GM21381 (cell line): ENCODE measurements around the gene AMFR.
A peak's percentile ranks its signal among the peaks of the same experiment; 100 is the strongest.

Experiments used
- ATAC-seq: cut with Tn5 transposase; IDR thresholded peaks from one replicate; pipeline ENCODE4 v1.9.1; 2021; ENCODE audit warnings: mild to moderate bottlenecking, moderate library complexity; ENCODE audit not compliant: unreplicated experiment

The AMFR gene

DNA sequence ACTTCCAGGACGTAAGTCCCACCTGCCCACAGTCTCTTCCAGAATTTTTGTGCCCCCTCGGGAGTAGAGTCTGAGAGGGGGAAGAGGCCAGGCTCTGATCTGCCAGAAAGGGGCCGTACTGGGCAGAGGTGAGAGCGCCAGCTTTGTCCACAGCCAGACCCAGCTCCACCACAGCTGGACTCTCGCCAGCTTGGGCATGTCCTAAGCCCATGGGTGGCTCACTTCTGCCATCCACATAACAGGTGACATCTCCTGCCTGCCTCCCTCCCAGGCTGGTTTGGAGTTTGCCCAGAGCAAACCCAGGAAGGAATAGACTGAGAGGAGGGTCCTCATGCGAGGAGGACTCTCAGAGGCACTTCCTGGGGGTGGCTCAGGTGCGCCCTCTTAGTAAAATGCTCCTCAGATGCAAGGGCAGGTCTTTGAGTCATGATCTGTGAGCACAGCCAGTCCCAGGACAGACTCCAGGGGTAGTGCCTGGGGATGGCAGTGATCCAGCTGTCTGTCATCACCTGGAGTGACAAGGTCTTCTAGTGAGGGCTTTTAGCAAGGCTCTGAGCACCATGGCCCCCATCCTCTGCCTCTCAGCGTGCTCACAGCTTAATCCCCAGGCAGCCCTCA, 89.2 kb downstream of the AMFR start:
- ATAC-seq: no peak

DNA sequence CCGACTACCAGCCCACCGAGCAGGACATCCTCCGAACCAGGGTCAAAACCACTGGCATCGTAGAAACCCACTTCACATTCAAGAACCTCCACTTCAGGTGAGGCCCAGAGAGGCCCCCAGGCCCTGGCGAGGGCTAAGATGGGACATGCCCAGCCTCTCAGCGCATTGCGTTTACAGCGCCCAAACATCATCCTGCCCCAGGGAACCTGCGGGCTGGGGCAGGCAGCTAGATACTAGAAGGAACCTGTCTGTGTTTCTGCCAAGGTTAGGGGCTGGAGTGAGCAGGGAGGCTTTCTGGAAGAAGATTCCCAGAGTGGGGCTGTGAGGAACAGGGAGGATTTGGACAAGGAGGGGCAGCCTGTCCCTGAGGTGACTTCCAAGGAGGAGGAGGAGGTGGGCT, 90.6 kb downstream of the AMFR start:
- ATAC-seq: no peak

DNA sequence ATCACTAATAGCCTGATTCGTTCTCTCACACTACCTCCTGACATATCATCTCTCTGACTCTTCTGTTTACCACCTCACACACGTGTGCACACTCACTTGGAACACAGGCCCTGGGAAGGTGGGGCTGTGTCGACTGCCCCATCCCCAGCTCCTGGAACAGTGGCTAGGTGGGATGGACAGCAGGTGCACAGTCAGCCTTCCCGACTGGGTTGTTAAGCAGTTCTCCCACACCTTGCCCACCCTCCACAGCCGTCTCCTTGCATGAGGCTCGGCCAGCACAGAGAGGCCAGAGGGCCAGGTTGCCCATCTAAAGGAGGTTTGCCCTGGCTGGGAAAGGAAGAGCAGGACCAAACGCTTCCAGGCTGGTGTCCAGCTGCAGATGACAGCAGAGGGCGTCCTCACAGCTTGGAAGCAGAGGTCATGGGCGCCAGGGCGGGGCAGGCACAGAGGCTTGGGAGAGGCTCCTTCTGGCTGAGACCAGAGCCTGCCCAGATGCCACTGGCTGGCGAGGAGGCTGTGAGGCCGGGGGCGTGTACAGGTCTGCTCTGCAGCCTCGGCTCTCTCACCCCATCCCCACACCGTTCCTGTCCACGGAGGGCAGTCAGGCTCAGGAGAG, 92.8 kb downstream of the AMFR start:
- no peak for ATAC-seq

DNA sequence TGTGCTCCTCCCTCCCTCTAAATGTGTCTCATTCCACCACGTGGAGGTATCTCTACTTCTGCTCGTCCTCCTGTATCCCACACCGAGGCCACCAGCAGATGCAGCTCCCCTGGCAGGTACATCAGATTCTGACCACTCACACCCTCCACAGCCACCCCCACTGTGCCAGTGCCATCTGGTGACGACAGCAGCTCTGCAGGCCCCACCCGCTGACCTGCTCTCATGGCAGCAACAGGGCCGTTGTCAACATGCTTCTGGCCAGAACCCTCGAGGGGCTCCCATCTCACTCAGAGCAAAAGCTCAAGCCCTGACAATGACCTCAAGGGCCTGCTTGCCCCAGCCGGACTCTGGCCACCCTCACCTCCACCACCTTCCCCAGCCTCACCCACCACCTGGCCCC, 93.4 kb downstream of the AMFR start:
- ATAC-seq: no peak

DNA sequence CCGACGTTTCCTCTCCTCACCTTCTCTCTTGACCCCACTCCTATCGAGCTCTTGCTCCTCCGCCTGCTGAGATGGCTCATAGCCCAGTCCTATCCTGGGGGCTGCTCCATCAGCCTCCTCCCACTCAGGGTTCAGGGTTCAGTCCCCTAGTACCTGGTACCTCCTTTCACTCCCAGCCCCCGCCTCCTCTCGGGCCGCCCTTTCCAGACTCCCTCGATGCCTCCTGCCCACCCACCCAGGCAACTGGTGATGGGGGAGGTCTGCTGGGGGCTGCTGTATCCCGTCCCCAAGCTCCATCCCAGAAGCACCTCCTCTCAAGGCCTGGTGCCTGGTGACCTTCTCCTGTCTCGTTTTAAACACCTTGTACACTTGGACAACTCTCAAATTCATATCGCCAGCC, 93.9 kb downstream of the AMFR start:
- ATAC-seq: no peak

DNA sequence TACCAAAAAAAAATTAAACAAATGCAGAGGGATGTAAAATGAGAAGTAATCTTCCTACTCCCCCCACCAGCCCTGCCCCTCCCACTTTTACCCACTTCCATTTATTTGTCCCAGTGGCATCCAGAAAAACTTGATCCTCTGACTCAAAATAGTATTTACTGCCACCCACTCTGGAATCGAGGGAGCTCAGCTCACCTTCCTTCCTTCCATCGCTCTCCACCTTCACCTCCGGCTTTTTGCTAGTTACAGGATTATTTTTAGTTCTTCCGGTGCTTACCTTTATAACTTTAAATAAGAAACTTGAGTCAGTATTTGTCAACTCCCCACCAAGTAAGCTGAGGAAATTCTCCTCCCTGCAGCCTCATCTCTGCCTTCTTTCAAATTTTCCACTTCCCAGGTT, 94.9 kb downstream of the AMFR start:
- ATAC-seq: no peak

DNA sequence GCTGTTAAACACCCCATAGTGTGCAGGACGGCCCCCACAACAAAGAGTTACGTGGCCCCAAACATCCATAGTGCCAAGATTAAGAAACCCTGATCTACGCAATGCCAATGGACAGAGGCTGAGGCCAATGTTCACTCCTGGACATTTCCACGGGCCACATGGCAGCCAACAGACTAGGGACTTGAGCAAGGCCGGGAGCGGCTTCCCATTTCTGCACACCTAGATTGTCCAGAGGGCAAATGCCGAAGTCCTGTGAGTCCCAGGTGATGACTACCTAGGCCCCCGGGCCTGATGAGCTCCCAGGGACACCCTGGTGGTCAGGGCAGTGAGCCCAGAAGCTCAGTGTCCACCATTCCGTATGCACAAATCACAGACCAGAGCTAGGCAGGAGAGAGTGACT, 95.5 kb downstream of the AMFR start:
- ATAC-seq: no peak

DNA sequence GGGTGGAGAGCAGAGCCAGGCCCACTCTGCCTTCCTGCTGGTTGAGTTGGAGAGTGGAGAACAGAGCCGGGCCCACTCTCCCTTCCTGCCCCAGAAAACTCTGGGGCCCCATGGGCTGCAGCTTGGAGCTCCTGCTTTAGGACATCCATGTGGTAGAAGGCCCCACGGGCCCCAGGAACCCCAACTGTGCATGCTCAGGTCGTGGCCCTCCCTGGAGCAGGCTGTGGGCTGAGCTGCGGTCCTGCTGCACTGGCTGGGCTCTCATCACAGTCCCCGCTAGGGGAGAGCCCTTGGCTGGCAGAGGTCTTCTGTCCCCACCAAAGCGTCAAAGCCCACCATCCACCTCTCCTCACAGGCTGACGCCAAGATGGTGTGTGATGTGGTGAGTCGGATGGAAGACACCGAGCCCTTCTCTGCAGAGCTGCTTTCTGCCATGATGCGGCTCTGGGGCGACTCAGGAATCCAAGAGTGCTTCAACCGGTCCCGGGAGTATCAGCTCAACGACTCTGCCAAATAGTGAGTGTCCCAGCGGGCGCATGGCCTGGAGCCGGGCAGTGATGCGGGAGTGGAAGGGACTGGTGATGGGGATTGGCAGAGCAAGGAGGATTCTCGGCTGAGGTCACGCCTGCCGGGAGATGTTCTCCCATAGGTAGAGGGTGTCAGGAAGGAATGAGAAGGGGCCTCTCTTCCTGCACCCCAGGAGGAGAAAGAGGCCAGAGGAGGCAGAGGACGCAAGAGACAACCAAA, 96.9 kb downstream of the AMFR start:
- no peak for ATAC-seq

DNA sequence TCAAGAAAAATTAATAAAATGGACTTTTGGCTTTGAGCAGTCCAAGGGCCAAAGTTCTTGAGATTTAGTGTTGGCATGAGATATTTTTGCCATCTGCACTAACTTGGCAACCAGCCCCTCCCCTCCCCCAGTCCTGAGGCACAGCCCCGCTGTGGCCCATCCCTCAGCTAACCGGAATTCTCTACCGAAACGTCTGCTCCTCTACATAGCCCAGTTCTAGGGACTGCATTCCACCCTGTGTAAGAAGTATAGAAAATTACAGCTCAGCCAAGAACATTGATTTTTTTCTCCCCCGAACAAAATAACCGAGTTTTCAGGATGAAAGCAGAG, 97.5 kb downstream of the AMFR start:
- ATAC-seq: no peak

DNA sequence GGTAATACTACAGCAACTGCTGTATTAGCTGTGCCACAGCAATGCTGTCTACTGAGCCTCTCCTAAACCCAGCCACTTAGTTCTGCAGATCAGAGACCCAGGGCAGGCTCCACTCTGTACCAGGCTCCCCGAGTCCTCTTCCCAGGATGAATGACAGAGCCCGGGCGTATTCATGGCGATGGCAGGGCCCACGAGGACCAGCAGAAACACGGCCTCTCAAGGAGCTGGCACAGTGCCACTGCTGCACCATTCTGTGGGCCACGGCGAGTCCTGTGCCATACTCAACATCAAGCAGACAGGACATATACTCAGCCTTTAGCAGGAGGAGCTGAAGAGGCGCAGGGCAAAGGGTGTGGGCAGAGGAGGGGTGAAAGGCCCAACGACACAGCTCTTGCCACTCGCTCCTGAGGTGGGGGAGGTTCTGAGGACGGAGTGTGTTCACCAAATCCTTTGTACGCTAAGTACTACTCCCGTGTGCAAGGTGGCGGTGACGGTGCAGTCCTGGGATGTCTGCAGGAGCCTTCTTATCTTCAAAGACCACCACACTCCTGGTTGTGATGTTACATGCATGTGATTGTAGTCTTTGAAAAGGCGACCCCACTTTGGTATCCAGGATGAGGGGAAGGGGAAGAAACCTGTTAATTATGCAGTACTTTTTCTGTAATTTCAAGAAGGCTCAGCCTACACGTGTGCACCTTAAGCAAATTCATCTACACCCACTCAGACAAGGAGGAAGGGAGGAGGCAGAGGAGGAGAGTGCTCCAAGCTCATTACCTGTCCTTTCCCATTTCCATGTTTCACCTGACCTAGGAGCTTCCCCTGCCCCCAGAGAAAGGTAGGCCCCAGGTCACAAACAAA, 98.0 kb downstream of the AMFR start:
- no peak for ATAC-seq

DNA sequence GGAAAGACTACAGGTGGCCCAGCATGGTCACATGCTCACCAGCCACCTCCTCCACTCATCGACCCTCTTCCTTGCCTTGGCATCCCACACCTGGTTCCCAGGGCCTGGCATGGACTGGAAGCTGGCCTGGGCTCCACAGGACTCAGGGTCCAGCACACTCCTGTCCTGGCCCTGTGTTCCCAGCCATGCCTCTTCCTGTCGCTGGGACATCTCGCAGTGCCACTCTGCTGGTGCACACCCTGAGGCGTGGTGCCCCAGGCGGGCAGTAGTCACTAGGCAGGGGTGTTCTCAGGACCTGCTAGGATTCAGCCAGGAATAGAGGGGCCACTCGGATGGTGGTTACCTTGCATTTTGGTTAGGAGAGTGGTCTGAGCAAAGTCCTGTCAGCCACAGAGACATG, 99.4 kb downstream of the AMFR start:
- ATAC-seq: no peak

DNA sequence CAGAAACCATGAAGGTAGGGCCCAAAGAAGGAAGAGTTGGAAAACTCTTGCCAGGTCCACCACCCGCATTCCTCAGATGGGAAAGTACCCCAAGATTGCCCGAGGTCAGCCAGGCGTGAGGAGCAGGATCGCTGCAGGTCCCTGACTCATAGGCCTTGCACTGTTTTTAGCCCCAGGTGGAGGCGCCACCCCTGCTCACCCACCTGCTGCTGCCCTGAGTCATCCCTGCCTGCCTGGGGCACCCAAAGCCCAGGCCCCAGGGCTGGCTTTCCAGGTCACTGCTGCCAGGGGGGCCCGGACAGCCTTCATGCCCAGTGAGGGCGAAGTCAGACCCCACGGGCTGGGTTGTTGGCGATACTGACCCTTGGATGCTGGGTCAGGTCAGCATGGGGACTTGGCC, 100.9 kb downstream of the AMFR start:
- no peak for ATAC-seq

DNA sequence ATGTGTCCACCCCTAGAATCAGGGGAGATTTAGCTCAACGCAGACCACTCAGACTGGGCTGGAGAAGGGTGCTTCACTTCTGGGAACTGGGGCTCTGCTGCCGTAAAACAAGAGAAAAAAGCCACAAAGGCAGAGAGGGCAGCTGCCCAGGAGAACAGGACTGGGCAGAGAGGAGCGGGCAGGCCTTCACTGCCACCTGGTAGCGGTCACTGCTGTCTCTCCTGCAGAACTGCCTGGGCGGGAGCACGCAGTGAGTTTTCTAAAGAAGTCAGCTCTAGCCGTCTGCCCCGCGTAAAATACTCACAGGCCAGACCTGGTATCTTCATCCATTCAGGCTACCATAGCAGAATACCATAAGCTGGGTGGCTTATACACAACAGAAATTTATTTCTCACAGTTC, 103.8 kb downstream of the AMFR start:
- no peak for ATAC-seq

DNA sequence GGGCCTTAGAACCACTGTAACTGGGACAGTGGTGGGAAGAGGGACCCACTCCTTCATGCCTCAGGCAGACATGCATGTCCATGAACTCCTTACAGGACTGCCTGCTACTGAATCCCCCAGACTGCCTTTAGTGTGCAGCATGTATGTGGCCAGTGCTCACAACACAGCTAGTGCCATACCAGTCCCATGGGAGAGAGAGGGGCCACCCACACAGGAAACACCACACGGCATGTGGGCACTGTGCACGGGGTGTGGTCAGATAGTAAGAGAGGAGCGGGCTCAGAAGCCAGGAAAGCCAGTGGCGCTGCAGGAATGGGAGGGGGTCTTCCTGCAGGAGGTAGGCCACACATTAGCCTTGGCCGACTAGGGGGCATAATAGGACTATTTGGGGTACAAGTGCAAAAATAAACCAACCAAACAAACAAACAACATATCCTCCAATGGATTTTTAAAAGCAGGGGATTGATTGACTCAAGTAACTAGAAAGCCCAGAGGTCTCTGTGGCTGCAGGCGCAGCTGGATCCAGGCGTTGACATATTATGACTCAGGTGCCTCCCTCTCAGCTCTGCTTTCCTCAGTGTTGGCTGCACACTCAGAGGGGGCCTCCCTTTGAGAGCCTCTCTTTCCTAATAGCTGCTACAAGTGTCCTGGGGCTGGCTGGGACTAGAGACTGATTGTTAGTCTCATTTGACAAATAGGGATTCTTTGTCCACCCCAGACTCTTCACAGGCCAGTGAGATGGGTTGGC, 104.4 kb downstream of the AMFR start:
- ATAC-seq: no peak

DNA sequence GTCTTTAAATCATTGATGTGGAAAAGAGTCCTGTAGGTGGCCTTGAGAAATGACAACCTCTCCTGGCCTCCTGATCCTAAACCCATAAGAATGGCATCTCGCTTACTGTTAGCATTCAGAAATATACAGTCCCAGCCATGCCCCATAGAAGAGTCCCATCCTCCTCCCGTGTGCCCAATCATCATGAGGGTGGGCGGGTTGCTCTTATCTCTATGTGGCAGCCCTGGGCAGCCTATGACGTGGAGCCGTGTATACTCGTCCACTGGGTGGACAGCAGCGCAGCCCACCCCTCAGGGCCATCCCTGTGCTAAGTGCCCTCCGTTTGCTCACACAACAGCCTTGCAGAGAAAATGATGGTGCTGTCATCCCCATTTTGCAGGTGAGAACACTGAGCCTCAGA, 105.3 kb downstream of the AMFR start:
- ATAC-seq: no peak

DNA sequence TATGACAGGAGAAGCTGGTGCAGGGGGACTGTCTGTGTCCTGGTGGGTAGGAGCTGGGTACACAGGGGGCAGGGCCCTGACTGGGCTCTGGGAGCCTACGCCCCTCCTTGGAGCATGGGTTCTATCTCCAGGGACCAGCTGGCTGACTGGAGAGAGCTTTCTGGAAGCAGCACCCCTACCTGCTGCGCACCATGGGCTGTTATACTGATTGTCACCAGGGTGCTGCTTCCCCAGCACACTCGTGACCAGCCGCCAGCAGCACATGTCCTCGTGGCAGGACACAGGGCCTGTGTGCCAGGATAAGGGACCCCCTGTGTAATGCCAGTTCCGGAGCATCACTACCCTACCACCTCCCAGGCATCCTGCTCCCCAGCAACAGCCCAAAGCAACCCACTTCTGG, 106.0 kb downstream of the AMFR start:
- no peak for ATAC-seq

DNA sequence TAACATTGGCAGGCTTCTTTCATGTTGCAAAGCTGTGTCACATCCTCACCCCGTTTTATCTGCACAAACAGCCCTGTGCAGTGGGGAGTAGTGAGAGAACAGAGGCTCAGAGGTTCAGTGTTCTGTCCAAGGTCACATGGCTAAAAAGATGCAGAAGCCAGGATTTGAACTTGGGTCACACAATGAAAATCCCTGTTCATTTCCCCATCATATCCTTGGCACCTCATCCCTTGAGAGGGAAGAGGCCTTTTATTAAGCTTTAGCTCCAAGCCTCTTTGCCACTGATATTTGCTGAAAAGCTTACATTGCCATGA, 106.6 kb downstream of the AMFR start:
- ATAC-seq: no peak

DNA sequence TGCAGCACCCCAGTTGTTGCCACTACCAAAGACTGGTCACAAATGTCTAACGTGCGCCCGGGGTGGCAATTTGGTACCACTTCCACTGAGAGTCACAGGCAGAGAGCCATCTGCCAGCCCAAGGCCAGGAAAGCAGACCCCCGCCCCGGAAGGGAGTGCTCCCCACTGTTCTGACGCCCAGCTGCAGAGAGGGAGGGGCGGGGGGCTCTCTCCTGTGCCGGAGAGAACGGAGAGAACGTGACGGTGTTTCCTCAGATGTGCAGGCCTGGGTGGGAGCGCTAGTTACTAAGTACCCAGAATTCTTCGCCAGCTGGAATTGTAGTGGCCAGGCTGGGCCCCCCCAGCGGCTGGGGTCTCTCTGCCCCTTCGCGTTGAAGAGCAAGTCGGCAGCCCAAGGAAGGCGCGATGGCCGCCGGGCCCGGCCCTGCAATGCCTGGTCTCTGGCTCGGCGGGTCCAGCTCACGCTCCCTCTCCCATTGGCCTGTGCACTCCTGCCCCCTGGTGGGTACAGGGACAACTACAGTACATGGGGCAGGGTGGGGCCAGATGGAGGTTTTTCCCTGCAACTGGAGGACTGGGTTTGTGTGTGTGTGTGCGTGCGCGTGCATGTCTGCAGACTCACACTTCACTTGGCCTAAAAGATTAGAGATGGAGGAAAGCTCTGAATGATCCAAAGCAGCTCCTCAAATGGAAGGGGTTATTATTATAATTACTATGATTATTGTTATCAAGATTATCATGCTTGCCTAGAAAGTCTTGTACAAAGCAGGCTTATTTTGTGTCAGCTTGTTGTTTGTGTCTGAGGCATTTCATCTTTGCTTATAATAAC, 107.1 kb downstream of the AMFR start:
- ATAC-seq: peak; percentile 92

DNA sequence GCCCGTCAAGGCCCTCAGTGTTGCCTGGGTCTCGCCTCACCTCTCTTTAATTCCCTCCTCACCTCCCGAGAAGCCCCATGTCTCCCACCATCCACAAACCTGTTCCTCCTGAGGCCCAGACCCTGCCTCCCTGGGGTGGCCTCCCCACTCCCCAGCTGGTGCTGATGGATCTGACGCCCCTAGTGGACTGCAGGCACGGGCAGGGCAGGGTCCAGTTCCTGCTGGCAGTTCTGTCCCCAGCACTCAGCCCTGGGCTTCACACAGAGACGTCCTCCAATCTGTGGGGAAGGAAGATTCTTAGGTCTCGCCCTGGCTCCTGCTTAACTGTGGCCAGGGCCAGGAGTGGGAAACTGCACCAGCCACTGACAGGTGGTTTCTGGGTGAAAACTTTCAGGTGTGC, 108.8 kb downstream of the AMFR start:
- ATAC-seq: no peak

DNA sequence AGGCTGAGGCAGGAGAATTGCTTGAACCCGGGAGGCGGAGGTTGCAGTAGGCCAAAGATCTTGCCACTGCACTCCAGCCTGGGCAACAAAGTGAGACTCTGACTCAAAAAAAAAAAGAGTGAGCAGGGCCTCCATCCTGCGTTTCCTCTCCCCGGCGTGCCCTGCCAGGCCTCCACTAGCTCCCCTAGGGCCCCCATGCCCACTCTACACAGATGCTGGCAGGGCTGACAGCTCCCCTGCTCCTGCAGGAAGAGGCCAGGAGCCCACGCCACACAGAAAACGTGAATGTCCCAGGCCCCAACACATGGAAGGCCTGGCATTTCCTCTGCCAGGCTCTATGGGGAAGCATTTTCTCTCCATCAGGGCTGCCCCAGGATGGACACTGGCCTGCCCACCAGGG, 109.4 kb downstream of the AMFR start:
- ATAC-seq: no peak
